D341Med (cell line): ENCODE data around the gene ST6GALNAC1.

Source experiments
- DNase-seq: peaks from one replicate; pipeline ENCODE4 v3.0.0; 2012; ENCODE audit warnings: low spot score

Gene ST6GALNAC1

GRCh38 chr17:76577876-76578275 is 65.7 kb downstream of the ST6GALNAC1 start:
- peak; percentile 91 for DNase-seq

DNA sequence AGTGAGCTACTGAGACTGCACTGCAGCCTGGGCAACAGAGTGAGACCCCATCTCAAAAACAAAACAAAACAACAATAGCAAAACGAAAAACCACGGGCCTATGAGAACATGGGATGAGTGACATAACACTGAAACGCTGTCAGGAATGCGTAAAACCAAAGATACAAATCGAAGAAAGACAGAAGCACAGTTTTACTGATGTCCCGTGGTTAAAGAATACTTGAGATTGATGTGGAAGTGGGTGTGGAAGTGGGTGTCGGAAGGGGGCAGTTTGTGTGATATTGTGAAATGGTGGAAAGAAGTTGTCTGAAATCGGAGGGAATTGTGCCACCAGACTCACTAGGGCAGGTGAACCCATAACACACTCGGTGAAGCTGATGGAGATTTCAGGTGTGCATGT is 67.4 kb downstream of the ST6GALNAC1 start:
- DNase-seq = no peak

- DNase-seq = no peak
Observed at GRCh38 chr17:76575570-76575969, 68.0 kb downstream of the ST6GALNAC1 start.
